GM19455 (cell line): Measurements from ENCODE around the gene ARHGDIB.

Experiments
- ATAC-seq: cut with Tn5 transposase; IDR thresholded peaks from one replicate; pipeline ENCODE4 v1.9.1; 2021; ENCODE audit not compliant: unreplicated experiment

The ARHGDIB gene

GRCh38 chr12:14957551-14958168 is 3.7 kb downstream of the ARHGDIB start:
- no peak for ATAC-seq

- ATAC-seq, result no peak
Measured at GRCh38 chr12:14956905-14957304, 4.5 kb downstream of the ARHGDIB start.

DNA sequence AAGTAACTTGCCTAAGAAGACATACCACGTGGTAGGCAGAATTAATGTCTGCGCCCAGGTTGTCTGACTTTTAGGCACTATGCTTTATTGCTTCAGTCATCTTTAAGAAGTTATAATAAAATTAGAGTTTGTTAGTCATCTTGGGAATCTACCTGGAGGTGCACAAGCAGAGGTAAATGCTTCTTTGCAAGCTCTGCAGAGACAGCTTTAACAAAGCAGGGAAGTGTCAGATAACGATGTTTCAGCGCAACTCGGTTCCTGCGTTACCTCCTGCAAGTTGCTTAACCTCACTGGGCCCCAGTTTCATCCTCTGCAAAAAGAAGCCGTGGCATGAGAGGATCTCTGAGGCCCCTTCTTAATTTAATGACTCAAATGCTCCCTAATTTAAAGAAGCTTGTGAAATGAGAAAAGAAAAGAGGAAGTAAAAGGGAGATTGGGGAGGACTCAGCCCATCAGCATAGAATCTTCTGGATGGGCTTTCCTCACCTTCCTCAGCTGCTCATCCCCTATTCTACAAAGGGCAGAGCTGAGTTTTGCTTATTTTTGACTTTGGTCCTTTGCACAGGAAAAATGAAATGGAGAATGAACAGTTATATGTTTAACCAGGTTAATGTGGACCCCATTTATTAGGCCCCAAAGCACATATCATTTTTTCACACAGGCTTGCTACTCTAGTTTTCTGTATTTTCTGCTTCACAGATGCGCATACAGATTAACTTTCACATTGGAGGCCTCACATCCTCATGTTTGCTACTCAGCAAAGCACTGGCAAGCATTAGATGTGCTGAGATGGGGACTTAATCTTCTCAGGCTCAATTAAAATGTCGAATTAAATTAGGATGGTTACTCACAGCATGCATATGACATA is 5.1 kb downstream of the ARHGDIB start:
- peak; percentile 39 for ATAC-seq

GRCh38 chr12:14954269-14954668 is 7.1 kb downstream of the ARHGDIB start:
- ATAC-seq, result no peak

- ATAC-seq, result no peak
Measured at GRCh38 chr12:14953752-14954151, 7.6 kb downstream of the ARHGDIB start.

- ATAC-seq, result peak; percentile 51
Measured at GRCh38 chr12:14952299-14952921, 9.0 kb downstream of the ARHGDIB start.

DNA sequence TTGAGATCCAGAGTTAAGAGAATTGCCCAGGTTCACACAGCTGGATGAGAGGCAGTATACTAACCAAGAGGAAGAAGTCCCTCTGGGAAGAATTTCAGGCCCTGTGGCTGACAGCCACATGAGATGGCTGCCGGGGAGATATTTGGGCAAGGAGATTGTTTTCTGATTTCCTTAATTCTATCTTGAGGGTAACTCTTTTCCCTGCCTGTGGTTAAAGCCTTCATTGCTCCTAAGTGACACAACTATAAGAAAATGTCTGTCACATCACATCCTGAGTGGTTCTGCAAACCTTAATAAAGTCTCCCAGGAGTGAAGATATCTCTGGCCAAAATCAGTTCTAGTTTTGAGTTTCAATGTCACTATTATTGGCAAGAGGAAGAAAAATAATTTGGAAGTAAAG is 9.6 kb downstream of the ARHGDIB start:
- no peak for ATAC-seq

DNA sequence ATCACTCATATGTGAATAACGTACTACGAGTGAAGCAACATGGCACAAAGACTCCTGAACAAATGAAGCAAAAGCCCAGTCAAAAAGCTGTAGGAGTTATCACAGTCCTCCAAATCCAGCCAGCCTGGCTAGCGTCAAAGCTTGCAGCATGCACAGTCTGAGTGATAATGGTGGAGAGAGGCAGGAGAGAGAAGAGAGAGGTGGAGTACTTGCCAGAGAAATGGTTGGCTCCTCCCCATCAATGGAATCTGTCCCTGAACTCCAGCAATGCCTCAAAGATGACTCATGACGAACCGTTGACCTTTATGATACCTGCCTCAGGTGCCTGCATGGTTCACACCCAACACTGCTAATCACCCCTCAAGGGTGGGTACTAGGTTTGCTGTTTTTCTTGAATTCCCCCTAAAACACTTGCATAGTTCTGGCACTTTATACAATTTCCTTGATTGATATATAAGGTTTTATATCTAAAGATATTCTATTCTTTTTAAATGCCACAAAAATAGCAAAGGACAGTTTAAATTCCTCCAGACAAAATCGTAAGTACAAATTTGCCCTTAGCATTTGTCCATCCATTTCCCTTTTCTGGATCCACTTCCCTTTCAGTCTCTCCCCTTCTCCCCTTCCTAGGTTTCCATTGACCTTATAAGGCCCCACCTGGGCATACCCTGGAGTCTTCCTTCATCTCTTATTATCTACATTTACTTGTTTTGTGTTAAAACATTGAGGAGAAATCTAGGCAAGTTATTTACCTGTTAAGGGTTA is 10.2 kb downstream of the ARHGDIB start:
- no peak for ATAC-seq

- no peak for ATAC-seq
Measured at GRCh38 chr12:14950421-14950820, 11.0 kb downstream of the ARHGDIB start.

- ATAC-seq, result no peak
Measured at GRCh38 chr12:14949631-14950030, 11.8 kb downstream of the ARHGDIB start.

GRCh38 chr12:14948672-14949071 is 12.7 kb downstream of the ARHGDIB start:
- peak; percentile 92 for ATAC-seq

DNA sequence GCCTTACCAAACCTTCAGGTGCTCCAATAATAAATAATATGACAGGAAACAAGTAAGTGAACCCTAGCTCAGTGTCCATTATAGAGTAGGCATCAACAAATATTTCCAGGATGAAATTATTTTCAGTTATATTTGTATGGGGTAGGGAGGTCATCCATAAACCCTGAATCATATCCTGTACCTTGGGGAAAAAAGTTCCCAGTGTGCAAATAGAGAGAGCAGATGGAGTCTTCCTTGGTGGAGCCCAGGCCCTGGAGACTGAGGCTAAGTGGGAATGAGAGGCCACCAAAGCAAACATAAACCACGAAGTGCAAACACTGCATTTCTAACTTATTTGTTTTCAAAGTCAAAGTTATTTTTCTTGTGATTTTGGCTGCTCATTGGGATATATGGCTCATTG is 14.5 kb downstream of the ARHGDIB start:
- no peak for ATAC-seq

DNA sequence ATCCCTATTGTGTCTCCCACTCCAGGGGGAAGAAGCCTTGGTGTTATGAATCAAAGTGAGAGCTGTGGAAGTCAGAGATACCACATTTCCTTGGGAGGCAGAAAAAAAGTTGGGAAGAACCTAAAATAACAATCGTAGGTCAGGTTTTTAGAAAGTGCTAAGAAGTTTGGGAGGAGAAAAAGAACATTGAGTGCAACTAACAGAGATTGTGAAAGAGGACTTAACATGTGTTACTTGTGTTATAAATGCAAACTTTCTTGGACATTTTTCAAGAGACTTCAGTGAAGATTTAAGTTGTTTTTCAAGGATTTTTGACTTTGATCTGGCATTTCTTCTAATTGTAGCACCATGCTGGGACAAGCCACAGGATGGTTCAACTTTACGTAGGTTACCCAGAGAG is 15.2 kb downstream of the ARHGDIB start:
- ATAC-seq, result no peak

GRCh38 chr12:14942196-14942931 is 19.0 kb downstream of the ARHGDIB start:
- ATAC-seq, result no peak

DNA sequence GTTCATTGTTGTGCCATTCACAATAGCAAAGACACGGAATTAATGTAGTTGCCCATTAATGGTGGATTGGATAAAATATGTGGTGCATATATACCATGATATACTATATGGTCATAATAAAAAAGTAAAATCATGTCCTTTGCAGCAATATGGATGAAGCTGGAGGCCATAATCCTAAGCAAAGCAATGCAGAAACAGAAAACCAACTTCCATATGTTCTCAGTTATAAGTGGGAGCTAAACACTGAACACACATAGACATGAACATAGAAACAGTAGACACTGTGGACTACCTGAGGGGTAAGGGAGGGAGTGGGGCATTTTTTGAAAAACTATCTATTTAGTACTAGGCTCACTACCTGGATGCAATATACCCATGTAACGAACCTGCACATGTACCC is 20.0 kb downstream of the ARHGDIB start:
- no peak for ATAC-seq

- ATAC-seq, result no peak
Measured at GRCh38 chr12:14938301-14938700, 23.1 kb downstream of the ARHGDIB start, which contains the start of gene ERP27. ERP27 (minus strand) TSS chr12:14938537; CDS start chr12:14938508, 29 bp downstream.

DNA sequence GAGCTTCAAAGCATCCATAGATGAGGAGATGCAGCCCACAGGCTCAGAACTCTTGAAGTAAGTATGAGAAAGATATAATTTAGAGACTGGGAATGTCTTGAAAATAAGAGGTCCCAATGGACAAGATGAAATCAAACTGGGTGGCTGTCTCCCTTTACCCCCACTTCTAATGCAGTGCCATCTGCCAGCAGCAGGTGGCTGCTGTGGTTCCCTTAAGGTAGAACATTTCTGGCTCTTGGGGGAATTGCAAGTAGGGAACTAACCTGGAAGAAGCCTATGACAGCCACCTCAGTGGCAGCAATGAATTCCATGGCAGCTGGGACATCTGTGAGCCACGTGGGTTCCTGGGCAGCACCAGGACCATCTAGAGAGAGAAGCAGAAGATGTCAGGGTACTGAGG is 23.7 kb downstream of the ARHGDIB start:
- ATAC-seq, result no peak

DNA sequence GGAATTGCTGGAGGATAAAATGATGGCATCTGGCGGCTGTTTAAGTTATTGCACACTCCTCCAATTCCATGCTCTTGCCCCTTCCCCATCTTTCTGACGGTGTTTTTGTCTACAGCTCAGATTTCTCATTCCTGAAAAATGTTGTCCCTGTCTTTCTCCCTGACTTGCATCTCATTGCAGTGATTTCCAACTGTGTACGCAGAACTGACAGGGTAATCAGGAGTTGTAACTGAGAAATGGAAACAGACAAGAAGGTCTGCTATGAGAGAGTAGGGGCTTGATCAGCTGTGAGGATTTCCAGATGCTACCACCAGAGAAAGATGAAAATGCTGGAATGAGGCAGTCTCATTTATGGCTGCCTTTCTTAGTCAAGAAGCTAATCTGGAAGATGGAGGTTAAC is 24.4 kb downstream of the ARHGDIB start:
- no peak for ATAC-seq

- no peak for ATAC-seq
Measured at GRCh38 chr12:14936224-14936861, 25.1 kb downstream of the ARHGDIB start.

DNA sequence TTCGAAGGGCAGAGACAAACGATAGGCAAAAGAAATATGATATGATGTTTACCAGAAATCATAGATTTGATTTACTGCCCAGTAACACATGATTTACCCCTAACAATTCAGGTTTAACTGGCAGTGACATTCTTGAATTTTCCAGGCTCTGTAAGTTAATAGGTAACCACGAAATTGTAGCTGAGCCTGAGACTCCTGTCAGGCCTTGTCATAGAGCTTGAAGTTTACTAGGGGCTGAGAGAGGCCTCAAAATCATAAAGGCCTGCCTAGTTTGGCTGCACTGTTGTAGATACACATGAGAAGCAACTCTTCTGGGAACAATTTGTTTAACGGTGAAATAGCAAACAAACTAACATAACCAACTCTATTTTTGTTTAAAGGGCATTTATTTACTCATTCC is 26.4 kb downstream of the ARHGDIB start:
- ATAC-seq, result no peak
